CD4-positive, alpha-beta memory T cell (primary cell): ENCODE results near the gene UBE2V1. TPM values are rescaled to one million over a fixed set of nuclear protein-coding genes. Genes with fewer than 3 reads are reported as not detected.

Experiments
- CTCF ChIA-PET: fragments of 350-600 bp; sonication (Branson Sonifier 250); formaldehyde crosslinking; loops from one replicate; lab custom pipeline; 2021; ENCODE audit warnings: inconsistent platforms; ENCODE audit not compliant: partially characterized antibody; lab: Charles Lee
- POLR2A ChIA-PET: fragments of 350-600 bp; sonication (Branson Sonifier 250); formaldehyde crosslinking; loops from one replicate; lab custom pipeline; 2021; ENCODE audit not compliant: partially characterized antibody; lab: Charles Lee
- DNase-seq, 5 donors: peaks; one replicate each; pipeline versions ENCODE4 v3.0.0 to v3.0.0-alpha.2; 2020 to 2022; ENCODE audit warnings: mixed read lengths in 1 of 5
- H3K27ac ChIP-seq: one replicate; pipeline ENCODE4 v1.7.0; 2013; ENCODE audit warnings: low read depth, low read length
- H3K27me3 ChIP-seq: 2 replicates; pipeline ENCODE4 v1.7.0; 2013; ENCODE audit warnings: mild to moderate bottlenecking, low read length, moderate library complexity; ENCODE audit not compliant: insufficient read depth
- H3K36me3 ChIP-seq: 2 replicates; pipeline ENCODE4 v1.7.0; 2013; ENCODE audit warnings: mild to moderate bottlenecking, low read length, moderate library complexity; ENCODE audit not compliant: insufficient read depth
- H3K4me1 ChIP-seq: 2 replicates; pipeline ENCODE4 v1.7.0; 2013; ENCODE audit warnings: mild to moderate bottlenecking, low read length, moderate library complexity; ENCODE audit not compliant: insufficient read depth
- H3K4me3 ChIP-seq, 2 donors: one replicate each; pipeline ENCODE4 v1.7.0; 2013; ENCODE audit warnings: low read length in 2 of 2, mild to moderate bottlenecking in 1 of 2
- H3K9me3 ChIP-seq, 2 donors: one replicate each; pipeline ENCODE4 v1.7.0; 2013; ENCODE audit warnings: low read length in 2 of 2, control low read depth in 1 of 2; ENCODE audit not compliant: control insufficient read depth in 1 of 2
- H3K27ac Mint-ChIP-seq, 7 donors: one replicate each; pipeline ENCODE4 v1.8.0; 2020 to 2021; ENCODE audit warnings: mixed read lengths in 7 of 7, mild to moderate bottlenecking in 6 of 7, inconsistent platforms in 3 of 7, moderate library complexity in 3 of 7
- H3K27me3 Mint-ChIP-seq, 2 donors: one replicate each; pipeline ENCODE4 v1.8.0; 2020 to 2021; ENCODE audit warnings: mixed read lengths in 2 of 2
- H3K36me3 Mint-ChIP-seq, 2 donors: one replicate each; pipeline ENCODE4 v1.8.0; 2020 to 2021; ENCODE audit warnings: mixed read lengths in 2 of 2, inconsistent platforms in 1 of 2, mild to moderate bottlenecking in 1 of 2
- H3K4me1 Mint-ChIP-seq, 4 donors: one replicate each; pipeline ENCODE4 v1.8.0; 2020 to 2021; ENCODE audit warnings: mixed read lengths in 4 of 4, mild to moderate bottlenecking in 1 of 4
- H3K4me3 Mint-ChIP-seq, 8 donors: one replicate each; pipeline ENCODE4 v1.8.0; 2020 to 2021; ENCODE audit warnings: mixed read lengths in 8 of 8, mild to moderate bottlenecking in 7 of 8, moderate library complexity in 6 of 8, inconsistent platforms in 3 of 8
- H3K9me3 Mint-ChIP-seq, 8 donors: one replicate each; pipeline ENCODE4 v1.8.0; 2020 to 2021; ENCODE audit warnings: mixed read lengths in 8 of 8, mild to moderate bottlenecking in 5 of 8, inconsistent platforms in 3 of 8, moderate library complexity in 1 of 8
- intact Hi-C: fragments of 100-400 bp; cut with micrococcal nuclease; formaldehyde crosslinking; loops from one replicate; pipeline ENCODE4 v1.15.1; 2023
- polyA plus RNA-seq, 2 donors: library from polyadenylated mRNA; unstranded; fragments of 300-500 nt; fragmentation: Illumina TruSeq; gene quantifications; one replicate each; pipeline ENCODE4 v1.2.3, GENCODE V29; 2021
- total RNA-seq, 2 experiments: library from RNA; stranded (reverse); gene quantifications; one replicate each; pipeline ENCODE4 v1.2.3, GENCODE V29; 2021

UBE2V1 gene
- total and polyA plus RNA-seq, 4 experiments from 2014 or later: 131 to 176 (median 142) TPM

GRCh38 chr20:50099565-50099991, 13.4 kb downstream of the UBE2V1 start:
- CTCF ChIA-PET: interaction anchor here (1.0 to 3.1 kb wide), 6 partner anchors 11 to 121 kb away, joined by 3 to 22 read pairs (median 5); no protein-coding TSS in a partner anchor
- POLR2A ChIA-PET: interaction anchor here (1.0 to 2.4 kb wide), 3 partner anchors 9 to 16 kb away, joined by 3 to 8 read pairs (median 4); no protein-coding TSS in a partner anchor
- Mint-ChIP-seq H3K27me3 (no peaks in the 10 kb centered on the region), H3K4me3 (no peak overlapping the region), H3K36me3 (peaks cover 18 to 48% of the 10 kb centered on the region in 2 donors), H3K27ac (peak overlapping the region in 4 of 7 donors; percentile 57 to 77 (median 72)), H3K9me3 (no peaks in the 10 kb centered on the region), H3K4me1 (peaks cover 40 to 59% (median 51%) of the 10 kb centered on the region in 4 donors)
- no peaks in the 10 kb centered on the region for H3K27me3 ChIP-seq
- intact Hi-C loops: no loop called here
- H3K4me3 ChIP-seq: no peak overlapping the region
- no peaks in the 10 kb centered on the region for H3K9me3 ChIP-seq
- H3K36me3 ChIP-seq: peaks cover 36% of the 10 kb centered on the region
- DNase-seq: no peak
- no peak overlapping the region for H3K27ac ChIP-seq
- peaks cover 60% of the 10 kb centered on the region for H3K4me1 ChIP-seq

GRCh38 chr20:50099113-50099512, 13.8 kb downstream of the UBE2V1 start:
- no peaks in the 10 kb centered on the region for H3K9me3 Mint-ChIP-seq
- POLR2A ChIA-PET: interaction anchor here (2.4 kb wide), 1 partner anchor 13 kb away, joined by 8 read pairs; no protein-coding TSS in a partner anchor
- Histone ChIP-seq H3K36me3 (peaks cover 40% of the 10 kb centered on the region), H3K27ac (no peak overlapping the region), H3K27me3 (no peaks in the 10 kb centered on the region), H3K4me1 (peaks cover 60% of the 10 kb centered on the region), H3K9me3 (no peaks in the 10 kb centered on the region), H3K4me3 (no peak overlapping the region)
- no peak for DNase-seq
- intact Hi-C loops: no loop called here
- no peak overlapping the region for H3K4me3 Mint-ChIP-seq
- CTCF ChIA-PET: interaction anchor here (1.1 to 3.1 kb wide), 6 partner anchors 12 to 123 kb away, joined by 3 to 22 read pairs (median 6); no protein-coding TSS in a partner anchor
- H3K27ac Mint-ChIP-seq: peak overlapping the region in 5 of 7 donors; percentile 30 to 73 (median 57)
- peaks cover 41 to 59% (median 51%) of the 10 kb centered on the region in 4 donors for H3K4me1 Mint-ChIP-seq
- no peaks in the 10 kb centered on the region for H3K27me3 Mint-ChIP-seq
- peaks cover 22 to 52% of the 10 kb centered on the region in 2 donors for H3K36me3 Mint-ChIP-seq

- ChIA-PET POLR2A (interaction anchor here (1.0 to 2.4 kb wide), 2 partner anchors 12 to 14 kb away, joined by 3 to 8 read pairs; partner anchors contain the start of gene UBE2V1), CTCF (interaction anchor here (1.1 to 3.3 kb wide), 6 partner anchors 13 to 364 kb away, joined by 3 to 16 read pairs (median 6); no protein-coding TSS in a partner anchor)
- H3K9me3 Mint-ChIP-seq: no peaks in the 10 kb centered on the region
- H3K27ac ChIP-seq: no peak overlapping the region
- peaks cover 53% of the 10 kb centered on the region for H3K4me1 ChIP-seq
- peaks cover 39 to 51% (median 47%) of the 10 kb centered on the region in 4 donors for H3K4me1 Mint-ChIP-seq
- no peak for DNase-seq
- intact Hi-C loops: no loop called here
- no peaks in the 10 kb centered on the region for H3K27me3 Mint-ChIP-seq
- peak overlapping the region in 6 of 7 donors; percentile 28 to 86 (median 54) for H3K27ac Mint-ChIP-seq
- H3K4me3 ChIP-seq: no peak overlapping the region
- H3K4me3 Mint-ChIP-seq: peak overlapping the region in 2 of 8 donors; percentile 5 to 35
- peaks cover 43% of the 10 kb centered on the region for H3K36me3 ChIP-seq
- H3K9me3 ChIP-seq: no peaks in the 10 kb centered on the region
- no peaks in the 10 kb centered on the region for H3K27me3 ChIP-seq
- H3K36me3 Mint-ChIP-seq: peaks cover 25 to 56% of the 10 kb centered on the region in 2 donors
Observed at GRCh38 chr20:50098259-50098658, 14.7 kb downstream of the UBE2V1 start.

GRCh38 chr20:50097843-50098242, 15.1 kb downstream of the UBE2V1 start:
- Mint-ChIP-seq H3K4me1 (peaks cover 37 to 48% (median 45%) of the 10 kb centered on the region in 4 donors), H3K36me3 (peaks cover 26 to 56% of the 10 kb centered on the region in 2 donors), H3K9me3 (no peaks in the 10 kb centered on the region), H3K27ac (peak overlapping the region; percentile 28 to 86 (median 56)), H3K4me3 (no peak overlapping the region), H3K27me3 (no peaks in the 10 kb centered on the region)
- H3K4me1 ChIP-seq: peaks cover 49% of the 10 kb centered on the region
- H3K27ac ChIP-seq: no peak overlapping the region
- no peak for DNase-seq
- H3K9me3 ChIP-seq: no peaks in the 10 kb centered on the region
- ChIA-PET POLR2A (interaction anchor here (1.0 to 1.7 kb wide), 3 partner anchors 12 to 15 kb away, joined by 3 to 4 read pairs (median 3); partner anchors contain the start of gene UBE2V1), CTCF (interaction anchor here (1.2 to 3.3 kb wide), 6 partner anchors 12 to 365 kb away, joined by 3 to 16 read pairs (median 8); no protein-coding TSS in a partner anchor)
- no peak overlapping the region for H3K4me3 ChIP-seq
- peaks cover 47% of the 10 kb centered on the region for H3K36me3 ChIP-seq
- no peaks in the 10 kb centered on the region for H3K27me3 ChIP-seq
- intact Hi-C loops: no loop called here

GRCh38 chr20:50096237-50096636, 16.7 kb downstream of the UBE2V1 start:
- Mint-ChIP-seq H3K27me3 (no peaks in the 10 kb centered on the region), H3K9me3 (no peaks in the 10 kb centered on the region), H3K27ac (peak overlapping the region in 3 of 7 donors; percentile 22 to 27 (median 25)), H3K36me3 (peaks cover 28 to 55% of the 10 kb centered on the region in 2 donors), H3K4me1 (peaks cover 28 to 36% (median 33%) of the 10 kb centered on the region in 4 donors), H3K4me3 (no peak overlapping the region)
- Histone ChIP-seq H3K27ac (no peak overlapping the region), H3K4me1 (peaks cover 35% of the 10 kb centered on the region), H3K9me3 (no peaks in the 10 kb centered on the region), H3K27me3 (no peaks in the 10 kb centered on the region), H3K36me3 (peaks cover 50% of the 10 kb centered on the region), H3K4me3 (no peak overlapping the region)
- DNase-seq: no peak
- ChIA-PET CTCF (interaction anchor here (1.3 to 3.3 kb wide), 4 partner anchors 11 to 25 kb away, joined by 3 to 16 read pairs (median 12); no protein-coding TSS in a partner anchor), POLR2A (interaction anchor here (0.9 to 1.7 kb wide), 2 partner anchors 12 to 16 kb away, joined by 3 to 4 read pairs; partner anchors contain the start of gene UBE2V1)
- intact Hi-C loops: no loop called here

GRCh38 chr20:50095476-50096078, 17.4 kb downstream of the UBE2V1 start:
- peaks cover 50% of the 10 kb centered on the region for H3K36me3 ChIP-seq
- POLR2A ChIA-PET: interaction anchor here (0.9 kb wide), 1 partner anchor 17 kb away, joined by 3 read pairs; the partner anchor contains the start of gene UBE2V1

More at GRCh38 chr20:50095476-50096078, 17.4 kb downstream of the UBE2V1 start:
- H3K27me3 Mint-ChIP-seq: no peaks in the 10 kb centered on the region
- CTCF ChIA-PET: interaction anchor here (3.3 kb wide), 1 partner anchor 25 kb away, joined by 15 read pairs; no protein-coding TSS in a partner anchor
- Histone ChIP-seq H3K27me3 (no peaks in the 10 kb centered on the region), H3K9me3 (no peaks in the 10 kb centered on the region), H3K27ac (no peak overlapping the region), H3K4me3 (no peak overlapping the region), H3K4me1 (peaks cover 28% of the 10 kb centered on the region)
- peaks cover 28 to 56% of the 10 kb centered on the region in 2 donors for H3K36me3 Mint-ChIP-seq
- intact Hi-C loops: no loop called here
- peaks cover 28 to 34% (median 31%) of the 10 kb centered on the region in 4 donors for H3K4me1 Mint-ChIP-seq
- H3K4me3 Mint-ChIP-seq: no peak overlapping the region
- DNase-seq: no peak
- no peaks in the 10 kb centered on the region for H3K9me3 Mint-ChIP-seq
- peak overlapping the region in 1 of 7 donors; percentile 62 for H3K27ac Mint-ChIP-seq
